Inflammatory macrophage treated with lipopolysaccharide for 4 hours (primary cell): ENCODE measurements around the gene SS18.
A peak's percentile ranks its signal among the peaks of the same experiment; 100 is the strongest.

Experiments
- DNase-seq: peaks from one replicate; pipeline ENCODE4 v3.0.0-alpha.2; 2020

Gene SS18

GRCh38 chr18:26071020-26071419, 19.4 kb downstream of the SS18 start:
- no peak for DNase-seq

GRCh38 chr18:26059357-26059756, 31.1 kb downstream of the SS18 start:
- no peak for DNase-seq

- DNase-seq = no peak
Observed at GRCh38 chr18:26057344-26057773, 33.1 kb downstream of the SS18 start.

- DNase-seq = no peak
Observed at GRCh38 chr18:26056291-26056690, 34.1 kb downstream of the SS18 start.

GRCh38 chr18:26052505-26052904, 37.9 kb downstream of the SS18 start:
- DNase-seq = peak; percentile 25

GRCh38 chr18:26051843-26052242, 38.6 kb downstream of the SS18 start:
- no peak for DNase-seq

GRCh38 chr18:26046419-26047077, 43.9 kb downstream of the SS18 start:
- DNase-seq = no peak

GRCh38 chr18:26044807-26045206, 45.6 kb downstream of the SS18 start:
- DNase-seq = no peak

GRCh38 chr18:26040051-26040656, 50.3 kb downstream of the SS18 start:
- DNase-seq = no peak

- no peak for DNase-seq
Observed at GRCh38 chr18:26039203-26039602, 51.2 kb downstream of the SS18 start.

GRCh38 chr18:26036635-26037034, 53.8 kb downstream of the SS18 start:
- DNase-seq = no peak

- no peak for DNase-seq
Observed at GRCh38 chr18:26034850-26035497, 55.4 kb downstream of the SS18 start.

GRCh38 chr18:26022585-26022984, 67.8 kb downstream of the SS18 start:
- DNase-seq = no peak

- no peak for DNase-seq
Observed at GRCh38 chr18:26021061-26021754, 69.2 kb downstream of the SS18 start.

- no peak for DNase-seq
Observed at GRCh38 chr18:26017929-26018328, 72.5 kb downstream of the SS18 start.

GRCh38 chr18:26014462-26014861, 76.0 kb downstream of the SS18 start:
- DNase-seq = no peak

- DNase-seq = no peak
Observed at GRCh38 chr18:26008619-26009018, 81.8 kb downstream of the SS18 start.

GRCh38 chr18:26008096-26008495, 82.3 kb downstream of the SS18 start:
- DNase-seq = no peak

GRCh38 chr18:26005950-26006349, 84.5 kb downstream of the SS18 start:
- no peak for DNase-seq

- DNase-seq = no peak
Observed at GRCh38 chr18:26004832-26005231, 85.6 kb downstream of the SS18 start.

GRCh38 chr18:26003817-26004216, 86.6 kb downstream of the SS18 start:
- no peak for DNase-seq

- no peak for DNase-seq
Observed at GRCh38 chr18:26003356-26003755, 87.1 kb downstream of the SS18 start.

- no peak for DNase-seq
Observed at GRCh38 chr18:26002375-26002910, 88.0 kb downstream of the SS18 start.

- no peak for DNase-seq
Observed at GRCh38 chr18:25998461-25998860, 92.0 kb downstream of the SS18 start.
